Measurements from ENCODE around the gene CCDC12.

Gene CCDC12

GRCh38 chr3:46976326-46977190, at the start of gene CCDC12:
CCDC12 (minus strand) TSS chr3:46976745; CDS start chr3:46976732, 13 bp downstream.
- DNase-seq (ENCODE audit: low read depth), result peak; percentile 70

GRCh38 chr3:47024932-47025331, 48.4 kb upstream of the CCDC12 start:
- DNase-seq (ENCODE audit: low read depth), result no peak

GRCh38 chr3:47022641-47023071, 46.1 kb upstream of the CCDC12 start:
- no peak for DNase-seq (ENCODE audit: low read depth)

GRCh38 chr3:47020311-47020710, 43.8 kb upstream of the CCDC12 start:
- DNase-seq (ENCODE audit: low read depth), result no peak

GRCh38 chr3:47019201-47019600, 42.7 kb upstream of the CCDC12 start:
- no peak for DNase-seq (ENCODE audit: low read depth)

- DNase-seq (ENCODE audit: low read depth), result no peak
These were observed 41.7 kb upstream of the CCDC12 start for GRCh38 chr3:47018269-47018611.

- no peak for DNase-seq (ENCODE audit: low read depth)
These were observed 41.1 kb upstream of the CCDC12 start for GRCh38 chr3:47017504-47018268.

GRCh38 chr3:47016934-47017435, 40.4 kb upstream of the CCDC12 start:
- no peak for DNase-seq (ENCODE audit: low read depth)

- no peak for DNase-seq (ENCODE audit: low read depth)
These were observed 39.8 kb upstream of the CCDC12 start for GRCh38 chr3:47016086-47016933.

- no peak for DNase-seq (ENCODE audit: low read depth)
These were observed 38.6 kb upstream of the CCDC12 start for GRCh38 chr3:47015151-47015550.

- no peak for DNase-seq (ENCODE audit: low read depth)
These were observed 37.5 kb upstream of the CCDC12 start for GRCh38 chr3:47014036-47014435.

- no peak for DNase-seq (ENCODE audit: low read depth)
These were observed 36.7 kb upstream of the CCDC12 start for GRCh38 chr3:47013231-47013630.

GRCh38 chr3:47012342-47013230, 36.0 kb upstream of the CCDC12 start:
- DNase-seq (ENCODE audit: low read depth), result no peak

GRCh38 chr3:47011371-47011770, 34.8 kb upstream of the CCDC12 start:
- no peak for DNase-seq (ENCODE audit: low read depth)

- no peak for DNase-seq (ENCODE audit: low read depth)
These were observed 34.4 kb upstream of the CCDC12 start for GRCh38 chr3:47010910-47011309.

GRCh38 chr3:47010111-47010712, 33.7 kb upstream of the CCDC12 start:
- no peak for DNase-seq (ENCODE audit: low read depth)

- DNase-seq (ENCODE audit: low read depth), result peak; percentile 50
These were observed 32.9 kb upstream of the CCDC12 start for GRCh38 chr3:47009225-47010110.

- no peak for DNase-seq (ENCODE audit: low read depth)
These were observed 32.3 kb upstream of the CCDC12 start for GRCh38 chr3:47008851-47009224.

- DNase-seq (ENCODE audit: low read depth), result no peak
These were observed 31.8 kb upstream of the CCDC12 start for GRCh38 chr3:47008234-47008796.
